Measurements from ENCODE around the gene HSD17B13. TPM values are rescaled to one million over a fixed set of nuclear protein-coding genes. Genes with fewer than 3 reads are reported as not detected.
"Not testable (repeated sequence)": the region's sequence is repeated elsewhere in the genome, so short reads cannot be mapped to it uniquely, and the experiment has no call there.

Gene HSD17B13
- total RNA-seq, 2 donors from 2014 or later, result 1.7 to 8.3 TPM

DNA sequence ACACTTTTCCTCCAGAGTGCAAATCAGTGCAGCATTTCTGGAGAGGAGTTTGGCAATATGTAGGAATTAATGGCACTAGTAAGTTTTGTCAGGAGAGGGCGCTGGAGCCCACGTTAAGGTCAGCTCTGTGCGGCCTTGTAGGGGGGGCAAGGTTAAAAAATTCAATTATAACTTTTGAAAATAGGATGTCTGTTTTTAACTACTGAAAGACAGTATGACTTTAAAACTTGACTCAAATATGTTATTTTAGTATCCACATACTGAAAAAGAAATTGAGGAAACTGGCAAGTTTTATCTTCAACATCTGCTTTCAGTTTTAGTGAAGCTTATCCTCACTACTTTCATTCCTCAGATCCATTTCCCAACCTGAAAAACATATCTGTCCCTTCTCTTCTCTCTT lies 30.9 kb upstream of the HSD17B13 start:
- TF ChIP-seq POLR2AphosphoS5 (IDR thresholded peaks at IDR 0.05) (no peak), CTCF (IDR thresholded peaks at IDR 0.05) (peak in 3 of 4 experiments; percentile 28 to 52 (median 39))
- no peak for DNase-seq (ENCODE audit: low spot score)
- H3K4me1 ChIP-seq (replicated peaks), result no peaks in the 10 kb centered on the region
- H3K27ac ChIP-seq, result no peak overlapping the region
- H3K4me3 ChIP-seq, result no peak overlapping the region
- H3K36me3 ChIP-seq, result no peaks in the 10 kb centered on the region
- no peaks in the 10 kb centered on the region for H3K9me3 ChIP-seq
- WGBS, result 39% methylated on average over 3 of the region's 3 CpGs
- intact Hi-C loops (cut with DNase I), result no loop called here
- H3K27me3 ChIP-seq (replicated peaks; ENCODE audit: insufficient read depth), result no peaks in the 10 kb centered on the region

DNA sequence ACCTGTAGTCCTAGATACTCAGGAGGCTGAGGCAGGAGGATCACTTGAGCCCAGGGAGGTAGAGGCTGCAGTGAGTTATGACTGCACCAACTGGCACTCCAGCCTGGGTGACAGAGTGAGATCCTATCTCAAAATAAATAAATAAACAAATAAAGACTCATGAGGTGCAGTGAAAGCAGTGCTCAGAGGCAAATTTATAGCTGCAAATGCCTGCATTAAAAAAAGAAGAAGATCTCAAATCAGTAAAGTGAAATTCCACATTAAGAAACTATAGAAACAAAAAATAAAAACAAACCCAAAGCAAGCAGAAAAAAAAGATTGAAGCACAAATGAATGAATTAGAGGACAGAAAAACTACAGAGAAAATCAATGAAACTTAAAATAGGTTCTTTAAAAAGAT lies 22.5 kb upstream of the HSD17B13 start:
- Histone ChIP-seq H3K27me3 (replicated peaks; ENCODE audit: insufficient read depth) (no peaks in the 10 kb centered on the region), H3K4me1 (replicated peaks) (no peaks in the 10 kb centered on the region), H3K4me3 (no peak overlapping the region), H3K27ac (no peak overlapping the region), H3K9me3 (no peaks in the 10 kb centered on the region), H3K36me3 (no peaks in the 10 kb centered on the region)
- intact Hi-C loops (cut with DNase I), result no loop called here
- TF ChIP-seq POLR2A (IDR thresholded peaks at IDR 0.05), result no peak
- TF ChIP-seq CTCF (IDR thresholded peaks at IDR 0.05), result no peak
- no peak for TF ChIP-seq POLR2AphosphoS5 (IDR thresholded peaks at IDR 0.05)
- DNase-seq (ENCODE audit: low spot score), result no peak

DNA sequence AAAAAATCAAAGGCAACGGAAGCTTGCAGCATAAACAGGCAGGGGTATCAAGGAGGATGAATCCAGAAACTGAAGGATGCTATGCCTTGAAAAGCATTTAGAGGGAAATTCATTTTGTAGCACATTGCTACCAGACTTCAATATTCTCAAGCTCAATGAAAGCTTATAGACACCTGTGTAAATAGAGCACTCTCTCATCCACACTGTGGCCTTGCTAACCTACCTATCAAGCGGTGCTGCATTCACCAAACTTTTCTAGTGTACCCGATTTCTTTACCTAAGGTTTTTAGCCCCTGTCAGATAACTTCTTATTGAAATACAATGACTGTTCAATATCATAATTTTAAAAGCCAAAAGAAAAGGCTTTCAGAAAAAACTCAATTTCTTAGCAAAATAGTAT lies 20.2 kb upstream of the HSD17B13 start:
- Histone ChIP-seq H3K9me3 (no peaks in the 10 kb centered on the region), H3K27me3 (replicated peaks; ENCODE audit: insufficient read depth) (no peaks in the 10 kb centered on the region), H3K4me3 (no peak overlapping the region), H3K27ac (no peak overlapping the region), H3K4me1 (replicated peaks) (no peaks in the 10 kb centered on the region), H3K36me3 (no peaks in the 10 kb centered on the region)
- 66% methylated on average over 3 of the region's 3 CpGs for WGBS
- no peak for DNase-seq (ENCODE audit: low spot score)
- intact Hi-C loops (cut with DNase I), result no loop called here
- no peak for TF ChIP-seq CTCF (IDR thresholded peaks at IDR 0.05)
- no peak for TF ChIP-seq POLR2A (IDR thresholded peaks at IDR 0.05)
- TF ChIP-seq POLR2AphosphoS5 (IDR thresholded peaks at IDR 0.05), result no peak

- H3K36me3 ChIP-seq; intact Hi-C loops (cut with DNase I); H3K4me1 ChIP-seq (replicated peaks); H3K27ac ChIP-seq; H3K9me3 ChIP-seq; H3K4me3 ChIP-seq; H3K27me3 ChIP-seq (replicated peaks; ENCODE audit: insufficient read depth); DNase-seq (ENCODE audit: low spot score): not testable (repeated sequence)
- 62% methylated on average over 8 of the region's 8 CpGs for WGBS
These were observed 19.4 kb upstream of the HSD17B13 start for GRCh38 chr4:87341954-87342635.

- no peaks in the 10 kb centered on the region for H3K27me3 ChIP-seq (replicated peaks; ENCODE audit: insufficient read depth)
- intact Hi-C loops (cut with DNase I), result no loop called here
- H3K27ac ChIP-seq, result no peak overlapping the region
- H3K9me3 ChIP-seq, result no peaks in the 10 kb centered on the region
- WGBS, result 76% methylated on average over 2 of the region's 2 CpGs
- no peak for DNase-seq (ENCODE audit: low spot score)
- H3K4me1 ChIP-seq (replicated peaks), result no peaks in the 10 kb centered on the region
- TF ChIP-seq CTCF (IDR thresholded peaks at IDR 0.05) (no peak), POLR2A (IDR thresholded peaks at IDR 0.05) (no peak), POLR2AphosphoS5 (IDR thresholded peaks at IDR 0.05) (no peak)
- H3K4me3 ChIP-seq, result no peak overlapping the region
- no peaks in the 10 kb centered on the region for H3K36me3 ChIP-seq
These were observed 16.8 kb upstream of the HSD17B13 start for GRCh38 chr4:87339440-87339839.
